H1 (cell line): ENCODE measurements around the gene HOXA11. TPM values are rescaled to one million over a fixed set of nuclear protein-coding genes. Genes with fewer than 3 reads are reported as not detected.

Source experiments
- CTCF ChIA-PET: fragments of 300-600 bp; sonication (Branson Sonifier 250); formaldehyde crosslinking; loops from one replicate; lab custom pipeline; 2021; ENCODE audit not compliant: partially characterized antibody; lab: Charles Lee
- POLR2A ChIA-PET: fragments of 300-600 bp; sonication (Branson Sonifier 250); formaldehyde crosslinking; loops from one replicate; lab custom pipeline; 2021; ENCODE audit warnings: inconsistent platforms; ENCODE audit not compliant: partially characterized antibody; lab: Charles Lee
- DNase-seq, 2 experiments: peaks; one replicate each; pipeline versions ENCODE4 v3.0.0 to v3.0.0-alpha.2; 2010 to 2022; ENCODE audit warnings: low spot score in 2 of 2, low read depth in 1 of 2, mixed read lengths in 1 of 2
- FAIRE-seq: peaks from 2 replicates; lab custom pipeline; 2011; peaks lifted over from hg19 to GRCh38; lab: Jason Lieb, UNC
- H2AFZ ChIP-seq: 2 replicates; pipeline ENCODE4 v1.8.1; 2012; ENCODE audit warnings: low read length, inconsistent platforms
- H2AK5ac ChIP-seq: 2 replicates; pipeline ENCODE4 v1.6.1; 2013; ENCODE audit warnings: low read depth, low read length
- H2BK120ac ChIP-seq: replicated peaks from 2 replicates; pipeline ENCODE3; 2013; ENCODE audit warnings: low read depth, low read length, inconsistent platforms
- H2BK12ac ChIP-seq: 2 replicates; pipeline ENCODE4 v1.6.1; 2013; ENCODE audit warnings: low read depth, low read length
- H2BK15ac ChIP-seq: 2 replicates; pipeline ENCODE4 v1.6.1; 2013; ENCODE audit warnings: low read length
- H2BK20ac ChIP-seq: 2 replicates; pipeline ENCODE4 v1.6.1; 2013; ENCODE audit warnings: low read length
- H2BK5ac ChIP-seq: 2 replicates; pipeline ENCODE4 v1.6.1; 2013; ENCODE audit warnings: low read depth, low read length
- H3K14ac ChIP-seq: 2 replicates; pipeline ENCODE4 v1.6.1; 2013; ENCODE audit warnings: inconsistent platforms; ENCODE audit not compliant: insufficient read length
- H3K18ac ChIP-seq: 2 replicates; pipeline ENCODE4 v1.6.1; 2013; ENCODE audit warnings: low read length; ENCODE audit errors: extremely low read depth
- H3K23ac ChIP-seq: 2 replicates; pipeline ENCODE4 v1.6.1; 2013; ENCODE audit warnings: inconsistent platforms; ENCODE audit not compliant: insufficient read length
- H3K23me2 ChIP-seq: 2 replicates; pipeline ENCODE4 v1.6.1; 2013; ENCODE audit warnings: low read depth, low read length
- H3K27ac ChIP-seq: 2 replicates; pipeline ENCODE4 v1.6.1; 2011; ENCODE audit warnings: low read depth, low read length, inconsistent platforms
- H3K27me3 ChIP-seq, 4 experiments: replicated peaks in 1 of 4; 1 replicate in 1 of 4; 2 replicates in 3 of 4; pipeline versions ENCODE4 v1.6.1 to v1.8.1; 2011 to 2013; ENCODE audit warnings: low read length in 3 of 4, mild to moderate bottlenecking in 3 of 4, inconsistent platforms in 2 of 4, mixed read lengths in 2 of 4, moderate library complexity in 1 of 4; ENCODE audit not compliant: control insufficient read depth in 3 of 4, insufficient read depth in 3 of 4; ENCODE audit errors: extremely low read depth in 1 of 4
- H3K36me3 ChIP-seq, 4 experiments: 2 replicates each; pipeline versions ENCODE4 v1.6.1 to v1.8.1; 2011 to 2013; ENCODE audit warnings: mild to moderate bottlenecking in 4 of 4, low read length in 3 of 4, moderate library complexity in 2 of 4, control low read depth in 1 of 4, inconsistent platforms in 1 of 4; ENCODE audit not compliant: insufficient read depth in 4 of 4, control insufficient read depth in 2 of 4
- H3K4ac ChIP-seq: replicated peaks from 2 replicates; pipeline ENCODE3; 2013; ENCODE audit warnings: low read length, low read depth, mixed read lengths, inconsistent platforms; ENCODE audit not compliant: insufficient read length
- H3K4me1 ChIP-seq, 4 experiments: replicated peaks in 1 of 4; 1 replicate in 1 of 4; 2 replicates in 3 of 4; pipeline versions ENCODE4 v1.6.1 to v1.8.1; 2011 to 2013; ENCODE audit warnings: low read length in 3 of 4, inconsistent platforms in 2 of 4, mixed read lengths in 1 of 4; ENCODE audit not compliant: insufficient read depth in 4 of 4, control insufficient read depth in 3 of 4
- H3K4me2 ChIP-seq, 2 experiments: 2 replicates each; pipeline versions ENCODE4 v1.6.1 to v1.8.1; 2011 to 2013; ENCODE audit warnings: low read depth in 2 of 2, low read length in 2 of 2, control low read depth in 1 of 2, inconsistent platforms in 1 of 2, mild to moderate bottlenecking in 1 of 2; ENCODE audit not compliant: insufficient read depth in 1 of 2
- H3K4me3 ChIP-seq, 4 experiments: fragments of 200-600, 300-600 bp in 1 of 4; sonication (generic), shearing (Covaris generic), sonication (Bioruptor Twin) in 1 of 4; 2 replicates each; pipeline versions ENCODE4 v1.5.1 to v1.8.1; 2011 to 2016; ENCODE audit warnings: low read length in 4 of 4, low read depth in 3 of 4, control low read depth in 2 of 4, inconsistent platforms in 2 of 4, mild to moderate bottlenecking in 2 of 4, mixed read lengths in 1 of 4, moderate library complexity in 1 of 4; ENCODE audit not compliant: insufficient read depth in 2 of 4; ENCODE audit errors: extremely low read depth in 1 of 4
- H3K56ac ChIP-seq: replicated peaks from 2 replicates; pipeline ENCODE3; 2013; ENCODE audit warnings: low read depth, mild to moderate bottlenecking, mixed read lengths, low read length, inconsistent platforms; ENCODE audit not compliant: insufficient read length
- H3K79me1 ChIP-seq: 2 replicates; pipeline ENCODE4 v1.6.1; 2013; ENCODE audit warnings: low read depth, low read length, control low read depth
- H3K79me2 ChIP-seq, 2 experiments: 2 replicates each; pipeline versions ENCODE4 v1.6.1 to v1.8.1; 2012 to 2013; ENCODE audit warnings: low read length in 2 of 2, mild to moderate bottlenecking in 2 of 2, inconsistent platforms in 1 of 2; ENCODE audit not compliant: insufficient read depth in 2 of 2, control insufficient read depth in 1 of 2
- H3K9ac ChIP-seq, 4 experiments: replicated peaks in 1 of 4; 1 replicate in 1 of 4; 2 replicates in 3 of 4; pipeline versions ENCODE4 v1.6.1 to v1.8.1; 2011 to 2013; ENCODE audit warnings: low read depth in 3 of 4, low read length in 3 of 4, control low read depth in 2 of 4, mild to moderate bottlenecking in 2 of 4, moderate library complexity in 2 of 4, inconsistent platforms in 1 of 4; ENCODE audit errors: extremely low read depth in 1 of 4
- H3K9me3 ChIP-seq, 2 experiments: 2 replicates each; pipeline versions ENCODE4 v1.6.1 to v1.8.1; 2012 to 2013; ENCODE audit warnings: mild to moderate bottlenecking in 2 of 2, moderate library complexity in 2 of 2, control low read depth in 1 of 2, inconsistent platforms in 1 of 2, low read depth in 1 of 2, low read length in 1 of 2, mixed read lengths in 1 of 2; ENCODE audit not compliant: insufficient read depth in 2 of 2
- H4K20me1 ChIP-seq, 2 experiments: replicated peaks in 1 of 2; 2 replicates each; pipeline versions ENCODE3 to v1.8.1; 2011 to 2013; ENCODE audit warnings: inconsistent platforms in 2 of 2, low read length in 2 of 2, mild to moderate bottlenecking in 1 of 2; ENCODE audit not compliant: insufficient read depth in 2 of 2, control insufficient read depth in 1 of 2
- H4K5ac ChIP-seq: 2 replicates; pipeline ENCODE4 v1.6.1; 2013; ENCODE audit warnings: low read length, low read depth, mixed read lengths, inconsistent platforms; ENCODE audit not compliant: insufficient read length
- H4K8ac ChIP-seq: 2 replicates; pipeline ENCODE4 v1.8.0; 2013; ENCODE audit warnings: mild to moderate bottlenecking, moderate library complexity, low read length, inconsistent platforms; ENCODE audit not compliant: insufficient read depth; ENCODE audit errors: extremely low read depth
- H4K91ac ChIP-seq: replicated peaks from 2 replicates; pipeline ENCODE3; 2013; ENCODE audit warnings: low read length, mixed read lengths, inconsistent platforms; ENCODE audit not compliant: insufficient read length
- CTBP2 ChIP-seq: IDR thresholded peaks from 2 replicates; pipeline ENCODE4 v1.7.0; 2011; ENCODE audit warnings: borderline replicate concordance, mild to moderate bottlenecking, moderate library complexity, mixed read lengths, low read length; ENCODE audit not compliant: insufficient read depth, insufficient read length
- POLR2A ChIP-seq, 2 experiments: IDR thresholded peaks; 1 replicate in 1 of 2; 2 replicates in 1 of 2; pipeline ENCODE4 v1.6.1; 2011; ENCODE audit warnings: low read depth in 2 of 2, low read length in 2 of 2, mild to moderate bottlenecking in 2 of 2; ENCODE audit errors: control extremely low read depth in 1 of 2
- RAD21 ChIP-seq, 2 experiments: IDR thresholded peaks in 1 of 2; conservative IDR thresholded peaks in 1 of 2; 2 replicates each; pipeline ENCODE4 v1.6.1; 2011; ENCODE audit warnings: low read depth in 2 of 2, low read length in 2 of 2, improper control_type of control experiment in 1 of 2, inconsistent platforms in 1 of 2, mild to moderate bottlenecking in 1 of 2, moderate library complexity in 1 of 2
- SRF ChIP-seq: IDR thresholded peaks from 2 replicates; pipeline ENCODE4 v1.6.1; 2011; ENCODE audit warnings: mild to moderate bottlenecking, low read depth, low read length, moderate library complexity
- TBP ChIP-seq: IDR thresholded peaks from 2 replicates; pipeline ENCODE4 v1.6.1; 2011; ENCODE audit warnings: low read depth, low read length, improper control_type of control experiment
- TEAD4 ChIP-seq: IDR thresholded peaks from 2 replicates; pipeline ENCODE4 v1.6.1; 2012; ENCODE audit warnings: low read depth, low read length, inconsistent platforms, mixed read lengths
- WGBS, 2 experiments: shearing (Covaris generic) in 1 of 2; methylation state at CpG; one replicate each; pipeline versions ENCODE4 v1.1.6 to v1.1.7; 2013 to 2015; ENCODE audit warnings: low lambda C conversion rate in 2 of 2, mixed read lengths in 2 of 2, inconsistent platforms in 1 of 2, low coverage in 1 of 2, missing lambda C conversion rate in 1 of 2; ENCODE audit not compliant: insufficient replicate concordance in 2 of 2, insufficient coverage in 1 of 2, insufficient read length in 1 of 2; ENCODE audit errors: extremely low coverage in 1 of 2, missing lambda C conversion rate in 1 of 2; 5-methylcytosine and 5-hydroxymethylcytosine counted together
- polyA plus RNA-seq, 7 experiments: library from polyadenylated mRNA; depleted of rRNA in 3 of 7; stranded (reverse) in 5 of 7; unstranded in 2 of 7; fragments of >200 nt in 5 of 7; fragments of 200-250 nt in 2 of 7; gene quantifications; 1 replicate in 5 of 7; 2 replicates in 1 of 7; 4 replicates in 1 of 7; pipeline versions ENCODE4 v1.2.1 to v1.2.3, GENCODE V29; 2011 to 2013; ENCODE audit warnings: missing spikeins in 2 of 7, mixed read lengths in 2 of 7
- total RNA-seq: library from RNA; stranded (reverse); fragmentation: NEBNext Ultra II Directional; extraction: Animal tissue kit (Norgen Biotek cat#: 25700); gene quantifications from 2 replicates; pipeline ENCODE4 v1.2.1, GENCODE V29; 2021
- TF ChIP-seq, protein P1 (sequence below): IDR thresholded peaks from 2 replicates; pipeline ENCODE4 v1.6.1; 2011; ENCODE audit warnings: low read depth, mild to moderate bottlenecking, low read length; ENCODE audit not compliant: insufficient read depth
- TF ChIP-seq, protein P2 (sequence below), 3 experiments: IDR thresholded peaks; 1 replicate in 2 of 3; 2 replicates in 1 of 3; pipeline versions ENCODE4 v1.5.1 to v1.6.1; 2011; ENCODE audit warnings: low read length in 3 of 3, mild to moderate bottlenecking in 3 of 3, inconsistent platforms in 2 of 3, low read depth in 1 of 3, moderate library complexity in 1 of 3; ENCODE audit not compliant: insufficient read depth in 1 of 3; ENCODE audit errors: control extremely low read depth in 1 of 3

HOXA11 gene
- total and polyA plus RNA-seq, 2 of the 8 experiments (the other 6 are each of a cell fraction or from before 2014, with no cell fraction given) = not detected

DNA sequence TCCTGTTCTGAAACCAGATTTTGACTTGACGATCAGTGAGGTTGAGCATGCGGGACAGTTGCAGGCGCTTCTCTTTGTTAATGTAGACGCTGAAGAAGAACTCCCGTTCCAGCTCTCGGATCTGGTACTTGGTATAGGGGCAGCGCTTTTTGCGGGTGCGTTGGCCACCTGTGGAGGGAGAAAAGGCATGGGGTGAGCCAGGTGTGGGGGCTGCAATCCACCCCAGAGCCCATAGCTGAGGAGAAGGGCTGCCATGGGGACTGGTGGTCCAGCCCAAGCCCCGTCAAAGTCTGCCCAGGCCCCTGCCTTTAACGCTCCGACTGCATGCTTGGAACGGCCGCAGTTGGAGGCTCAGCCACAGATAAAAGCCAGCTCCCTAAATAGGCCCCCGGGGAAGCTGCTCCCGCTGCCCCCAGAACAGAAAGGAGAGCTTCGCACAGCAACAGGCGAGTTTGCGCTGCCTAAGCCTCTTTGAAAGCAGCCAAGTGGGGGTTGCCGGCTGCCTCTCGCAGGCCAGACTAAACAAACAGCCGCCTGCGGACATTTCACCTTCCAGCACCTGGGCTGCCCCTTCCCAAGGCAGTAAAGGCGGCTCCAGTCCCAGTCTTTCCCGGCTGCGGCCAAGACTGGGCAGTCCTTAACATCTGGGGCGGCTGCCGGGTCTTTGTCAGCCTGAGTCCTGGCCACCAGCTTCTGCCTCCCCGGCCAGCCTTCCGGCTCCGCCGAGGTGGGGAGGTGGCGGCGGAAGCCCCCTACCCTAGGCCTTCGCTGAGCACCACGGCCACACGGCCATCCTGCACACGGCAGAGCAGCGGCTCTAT, 2.0 kb downstream of the HOXA11 start:
- Histone ChIP-seq H3K14ac (no peak overlapping the region), H3K36me3 (peaks cover 0 to 5% (median 0%) of the 10 kb centered on the region in 4 experiments; a peak in 1 of 8 replicates), H3K4me3 (0 out of 8 replicates have a peak overlapping the region, but pooled peaks of 1 of the 4 experiments have one; percentile 27), H4K20me1 (peaks cover 41 to 45% of the 10 kb centered on the region in 2 experiments), H3K23ac (no peak overlapping the region), H2BK15ac (no peak overlapping the region), H4K5ac (no peak overlapping the region), H2AK5ac (no peak overlapping the region), H3K79me2 (no peaks in the 10 kb centered on the region), H3K27me3 (peaks cover 97 to 100% (median 99%) of the 10 kb centered on the region in 4 experiments), H3K79me1 (no peaks in the 10 kb centered on the region), H3K56ac (no peak overlapping the region), H3K23me2 (no peaks in the 10 kb centered on the region), H2BK12ac (no peak overlapping the region), H3K4ac (no peak overlapping the region), H2BK120ac (no peak overlapping the region), H4K91ac (no peak overlapping the region), H4K8ac (no peak overlapping the region), H3K27ac (no peak overlapping the region), H2AFZ (no peak overlapping the region), H2BK20ac (no peak overlapping the region), H2BK5ac (no peak overlapping the region), H3K18ac (no peak overlapping the region), H3K4me2 (peak overlapping the region; percentile 17 to 33; a peak in 1 of 4 replicates), H3K9me3 (no peaks in the 10 kb centered on the region; a peak in 1 of 4 replicates), H3K9ac (no peak overlapping the region), H3K4me1 (peaks cover 0 to 13% (median 7%) of the 10 kb centered on the region in 4 experiments; a peak in 6 of 7 replicates)
- DNase-seq (peak in 1 of 2 experiments; percentile 63), FAIRE-seq (no peak)
- POLR2A ChIA-PET = no interaction called here
- CTCF ChIA-PET = interaction anchor here (0.6 to 2.6 kb wide), 10 partner anchors 8 to 779 kb away, joined by 3 to 10 read pairs (median 3); partner anchors contain the start of genes HOXA5 and HOXA7
- WGBS, 2 experiments = 9% methylated on average over 37 of the region's 39 CpGs; no CpG with 5 or more reads in 1 of the 2 experiments
- TF ChIP-seq CTBP2 = peak; percentile 92
- TF ChIP-seq, protein P1, sequence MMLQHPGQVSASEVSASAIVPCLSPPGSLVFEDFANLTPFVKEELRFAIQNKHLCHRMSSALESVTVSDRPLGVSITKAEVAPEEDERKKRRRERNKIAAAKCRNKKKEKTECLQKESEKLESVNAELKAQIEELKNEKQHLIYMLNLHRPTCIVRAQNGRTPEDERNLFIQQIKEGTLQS = no peak
- no peak for TF ChIP-seq RAD21 (IDR thresholded peaks at IDR 0.05 in 1 of 2, conservative IDR thresholded peaks at IDR 0.05 in 1 of 2; ENCODE audit: low read depth in 2 of 2, low read length in 2 of 2)
- no peak for TF ChIP-seq SRF
- peak; percentile 90 for TF ChIP-seq TBP
- TF ChIP-seq POLR2A (IDR thresholded peaks at IDR 0.05; ENCODE audit: control extremely low read depth in 1 of 2, low read depth in 2 of 2, low read length in 2 of 2) = no peak
- TF ChIP-seq TEAD4 = no peak
- TF ChIP-seq, protein P2, sequence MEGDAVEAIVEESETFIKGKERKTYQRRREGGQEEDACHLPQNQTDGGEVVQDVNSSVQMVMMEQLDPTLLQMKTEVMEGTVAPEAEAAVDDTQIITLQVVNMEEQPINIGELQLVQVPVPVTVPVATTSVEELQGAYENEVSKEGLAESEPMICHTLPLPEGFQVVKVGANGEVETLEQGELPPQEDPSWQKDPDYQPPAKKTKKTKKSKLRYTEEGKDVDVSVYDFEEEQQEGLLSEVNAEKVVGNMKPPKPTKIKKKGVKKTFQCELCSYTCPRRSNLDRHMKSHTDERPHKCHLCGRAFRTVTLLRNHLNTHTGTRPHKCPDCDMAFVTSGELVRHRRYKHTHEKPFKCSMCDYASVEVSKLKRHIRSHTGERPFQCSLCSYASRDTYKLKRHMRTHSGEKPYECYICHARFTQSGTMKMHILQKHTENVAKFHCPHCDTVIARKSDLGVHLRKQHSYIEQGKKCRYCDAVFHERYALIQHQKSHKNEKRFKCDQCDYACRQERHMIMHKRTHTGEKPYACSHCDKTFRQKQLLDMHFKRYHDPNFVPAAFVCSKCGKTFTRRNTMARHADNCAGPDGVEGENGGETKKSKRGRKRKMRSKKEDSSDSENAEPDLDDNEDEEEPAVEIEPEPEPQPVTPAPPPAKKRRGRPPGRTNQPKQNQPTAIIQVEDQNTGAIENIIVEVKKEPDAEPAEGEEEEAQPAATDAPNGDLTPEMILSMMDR (IDR thresholded peaks at IDR 0.05; ENCODE audit: control extremely low read depth in 1 of 3, insufficient read depth in 1 of 3, low read depth in 1 of 3, low read length in 3 of 3) = 0 out of 4 replicates have a peak, but pooled peaks of 1 of the 3 experiments have one; percentile 6
